GM21447 (cell line): ENCODE results near the gene MYL12A.

Experiments used
- ATAC-seq: cut with Tn5 transposase; IDR thresholded peaks from one replicate; pipeline ENCODE4 v1.9.1; 2021; ENCODE audit not compliant: unreplicated experiment

Gene MYL12A

DNA sequence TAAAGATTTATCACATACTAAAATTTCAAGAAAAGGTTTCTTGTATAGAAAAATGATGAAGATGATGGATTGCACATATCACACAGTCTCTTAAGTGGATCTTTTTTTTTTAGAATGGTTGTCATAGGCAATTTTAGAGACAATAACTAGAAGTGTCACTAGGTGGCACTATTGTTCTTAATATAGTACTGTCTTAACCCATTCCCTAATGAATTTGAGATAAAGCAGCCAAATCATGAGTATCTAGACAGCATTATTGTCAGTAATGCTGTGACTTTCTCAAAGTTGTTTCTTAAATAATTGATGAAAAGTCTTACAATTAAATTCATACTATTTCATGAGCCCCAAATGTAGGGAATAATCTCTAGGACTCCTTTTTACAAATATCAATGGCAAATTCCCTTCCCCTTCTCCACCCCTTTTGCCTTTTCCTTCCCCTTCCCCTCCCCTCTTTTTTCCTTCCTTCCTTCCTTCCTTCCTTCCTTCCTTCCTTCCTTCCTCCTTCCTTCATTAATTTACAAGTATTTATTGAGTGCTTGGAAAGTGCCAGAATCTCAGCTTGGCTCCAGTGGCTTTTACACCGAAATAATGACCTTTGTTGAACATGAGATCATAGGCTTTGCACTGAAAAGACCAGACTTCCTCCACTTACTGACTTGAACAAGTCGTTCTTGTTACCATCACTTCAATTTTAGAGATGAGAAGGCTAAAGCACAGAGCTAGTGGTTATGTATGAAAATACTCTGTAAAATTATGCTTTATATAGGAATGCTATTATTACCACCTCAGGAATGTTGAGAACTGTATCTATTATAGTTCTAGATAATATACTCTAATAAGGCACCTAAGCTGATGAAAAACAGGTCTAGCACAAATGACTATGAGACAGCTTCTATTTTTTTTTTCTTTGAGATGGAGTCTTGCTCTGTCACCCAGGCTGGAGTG is 34.1 kb downstream of the MYL12A start:
- no peak for ATAC-seq

DNA sequence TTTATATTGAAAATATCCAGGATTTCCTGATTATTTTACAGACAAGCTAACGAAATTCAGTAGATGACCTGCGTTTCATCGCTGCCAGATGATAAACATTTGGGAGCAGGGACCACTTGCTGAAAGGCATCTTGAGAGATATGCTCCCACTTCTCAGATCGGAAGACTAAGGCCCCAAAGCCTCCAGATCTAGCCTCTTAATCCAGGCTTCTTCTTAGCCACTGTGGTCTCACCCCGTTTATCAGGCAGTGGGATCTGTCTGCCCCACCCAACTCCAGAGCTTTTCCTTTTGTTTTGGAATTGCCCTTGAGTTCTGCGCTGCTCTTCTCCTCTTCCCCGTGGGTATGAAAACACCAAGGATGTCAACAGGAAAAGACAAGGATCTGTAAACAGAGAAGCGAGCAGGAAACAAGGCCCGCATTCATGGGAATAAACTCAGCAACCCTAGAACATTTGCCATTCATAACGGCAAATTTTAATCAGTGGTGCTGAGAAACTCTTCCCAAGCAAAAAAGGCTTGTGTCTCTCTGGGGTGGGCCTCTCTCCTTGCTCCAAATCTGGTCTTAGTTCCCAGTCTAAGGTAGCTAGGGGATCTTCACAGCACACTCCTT is 35.8 kb downstream of the MYL12A start:
- ATAC-seq, result no peak

DNA sequence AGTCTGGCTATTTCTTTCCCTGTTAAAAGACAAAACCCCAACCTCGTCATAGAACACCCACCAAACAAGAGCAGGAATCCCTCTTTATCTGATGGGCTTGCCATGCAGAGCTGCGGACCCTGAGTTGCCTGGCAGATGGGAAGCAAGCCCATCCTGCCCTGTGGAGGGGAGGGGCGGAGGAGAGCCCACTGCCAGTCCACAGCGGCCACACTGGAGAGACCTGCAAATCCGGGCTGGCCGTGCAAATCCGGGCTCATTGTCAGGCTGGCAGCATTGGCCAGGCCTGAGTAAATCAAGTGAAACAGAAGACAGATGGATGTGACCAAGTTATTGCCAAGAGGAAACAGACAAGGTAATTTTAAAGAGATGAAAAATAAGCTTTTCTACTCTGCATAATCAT is 36.3 kb downstream of the MYL12A start:
- no peak for ATAC-seq

DNA sequence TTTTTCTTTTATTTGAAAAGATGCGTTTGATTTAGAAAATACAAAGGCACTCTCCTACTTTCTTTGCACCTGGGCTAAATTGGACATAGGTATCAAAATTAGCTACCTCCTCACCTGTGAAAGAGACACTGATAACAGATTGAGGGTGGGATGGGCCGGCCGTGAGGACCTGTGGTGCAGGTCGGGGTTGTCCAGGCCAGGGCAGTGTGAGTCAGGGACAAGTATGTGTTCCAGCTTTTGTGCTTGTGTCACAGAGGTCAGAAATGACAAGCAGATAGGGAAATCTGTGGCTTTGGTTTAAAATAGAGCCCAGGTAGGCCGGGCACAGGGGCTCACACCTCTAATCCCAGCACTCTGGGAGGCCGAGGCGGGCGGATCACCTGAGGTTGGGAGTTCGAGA is 36.9 kb downstream of the MYL12A start:
- no peak for ATAC-seq

DNA sequence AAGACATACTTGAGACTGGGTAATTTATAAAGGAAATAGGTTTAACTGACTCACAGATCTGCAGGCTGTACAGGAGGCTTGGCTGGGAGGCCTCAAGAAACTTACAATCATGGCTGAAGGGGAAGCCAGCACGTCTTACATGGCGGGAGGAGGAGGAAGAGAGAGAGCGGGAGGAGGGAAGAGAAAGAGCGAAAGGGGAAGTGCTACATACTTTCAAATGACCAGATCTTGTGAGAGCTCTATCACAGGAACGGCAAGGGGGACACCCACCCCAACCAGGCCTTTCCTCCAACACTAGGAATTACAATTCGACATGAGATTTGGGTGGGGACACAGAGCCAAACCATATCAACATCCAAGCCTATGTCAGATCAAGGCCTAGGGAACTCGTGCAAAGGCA is 38.6 kb downstream of the MYL12A start:
- no peak for ATAC-seq

DNA sequence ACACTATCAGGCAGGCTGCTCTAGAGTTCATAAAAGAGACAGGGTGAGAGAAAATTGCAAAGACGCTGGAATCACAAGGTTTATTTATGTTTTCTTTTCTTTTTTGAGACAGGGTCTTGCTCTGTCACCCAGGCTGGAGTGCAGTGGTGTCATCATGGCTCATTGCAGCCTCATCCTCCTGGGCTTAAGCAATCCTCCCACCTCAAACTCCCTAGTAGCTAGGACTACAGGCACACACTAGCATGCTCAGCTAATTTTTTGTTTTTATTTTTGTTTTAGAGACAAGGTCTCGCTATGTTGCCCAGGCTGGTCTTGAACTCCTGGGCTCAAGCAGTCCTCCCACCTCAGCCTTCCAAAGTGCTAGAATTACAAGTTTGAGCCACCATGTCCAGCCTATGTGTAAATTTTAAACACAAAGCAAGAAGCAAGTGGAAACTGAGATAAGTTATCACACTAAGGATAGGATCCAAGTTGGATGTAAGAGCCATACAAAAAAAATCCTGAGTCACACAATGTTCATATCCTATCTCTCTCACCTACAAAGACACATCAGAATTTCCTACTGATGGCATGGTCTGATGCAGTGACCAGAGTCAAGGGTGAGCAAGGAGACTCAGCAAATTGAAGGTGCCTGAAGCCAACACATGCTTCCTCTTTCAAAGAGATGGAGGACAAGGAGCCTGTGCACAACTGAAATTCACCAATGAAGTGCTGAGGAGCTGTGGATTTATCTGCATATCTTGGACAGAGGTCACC is 45.8 kb downstream of the MYL12A start:
- no peak for ATAC-seq

DNA sequence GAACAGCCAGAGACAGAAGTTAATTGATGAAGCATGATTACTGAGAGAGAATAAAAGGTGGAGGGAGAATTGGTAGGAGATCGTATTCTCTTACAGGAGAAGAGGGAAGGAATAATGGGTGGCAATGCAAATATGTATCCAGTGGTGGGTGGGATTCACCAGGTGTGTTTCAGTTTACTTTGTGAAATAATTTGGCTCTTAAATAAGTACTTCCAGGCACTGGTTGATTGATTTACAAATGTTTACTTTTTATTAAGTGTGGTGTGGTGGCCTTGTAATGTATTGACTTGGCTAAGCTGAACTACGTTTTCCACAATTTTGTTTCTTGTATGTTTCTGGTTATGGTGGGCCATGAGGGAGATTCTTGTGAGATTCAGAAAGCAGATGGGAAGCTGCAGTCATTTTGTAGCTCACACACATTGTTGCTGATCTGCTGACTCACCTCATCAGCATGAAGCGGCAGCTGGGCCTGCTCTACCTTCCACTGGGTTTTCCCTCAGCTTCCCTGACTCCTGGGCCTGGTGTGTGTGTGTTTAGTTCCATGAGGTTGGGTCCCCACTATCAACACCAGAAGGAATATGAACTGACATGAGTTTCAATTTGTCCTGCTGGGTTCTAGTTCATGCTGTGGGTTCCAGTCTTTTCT is 47.0 kb downstream of the MYL12A start:
- ATAC-seq, result no peak

DNA sequence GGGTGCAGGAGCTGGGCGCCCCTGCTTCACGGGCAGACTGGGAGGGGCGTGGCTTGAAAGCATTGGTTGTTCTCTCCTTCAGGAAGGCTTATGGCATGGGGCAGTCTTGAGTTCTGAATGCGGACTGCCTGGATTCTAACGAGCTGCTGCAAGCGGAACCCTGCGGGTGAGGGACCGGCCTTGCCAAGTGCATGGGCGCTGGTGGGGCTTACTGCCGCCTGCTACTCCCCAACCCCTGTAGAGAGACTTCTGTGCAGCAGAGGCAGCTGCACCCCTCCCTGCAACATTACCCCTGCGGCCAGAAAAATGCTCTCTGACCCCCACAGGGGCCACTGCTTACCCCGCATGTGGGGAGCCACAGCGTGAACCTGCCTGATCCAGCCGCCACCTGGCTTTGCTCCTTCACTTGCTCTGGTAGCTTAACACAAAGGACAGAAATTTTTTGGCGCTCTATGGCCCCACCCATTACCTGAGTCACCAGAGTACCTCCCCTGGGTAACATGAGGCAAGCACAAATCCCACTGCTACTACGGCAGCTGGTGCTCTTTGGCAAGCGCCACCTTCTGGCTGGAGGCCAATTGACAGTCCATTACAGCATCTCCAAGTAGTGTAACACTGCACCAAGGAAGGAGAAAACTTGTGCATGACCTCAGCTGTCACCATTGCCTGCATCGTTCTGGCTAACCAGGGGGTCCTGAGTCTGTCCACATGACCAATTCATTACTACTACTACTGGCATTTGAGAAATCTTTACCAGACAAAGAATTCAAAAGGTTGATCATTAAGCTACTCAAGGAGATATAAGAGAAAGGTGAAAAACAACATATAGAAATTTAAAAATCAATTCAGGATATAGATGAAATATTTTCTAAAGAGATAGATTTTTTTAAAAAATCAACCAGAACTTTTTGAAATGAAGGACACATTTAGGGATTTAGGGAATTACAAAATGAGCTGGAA is 49.7 kb downstream of the MYL12A start:
- peak; percentile 99 for ATAC-seq

DNA sequence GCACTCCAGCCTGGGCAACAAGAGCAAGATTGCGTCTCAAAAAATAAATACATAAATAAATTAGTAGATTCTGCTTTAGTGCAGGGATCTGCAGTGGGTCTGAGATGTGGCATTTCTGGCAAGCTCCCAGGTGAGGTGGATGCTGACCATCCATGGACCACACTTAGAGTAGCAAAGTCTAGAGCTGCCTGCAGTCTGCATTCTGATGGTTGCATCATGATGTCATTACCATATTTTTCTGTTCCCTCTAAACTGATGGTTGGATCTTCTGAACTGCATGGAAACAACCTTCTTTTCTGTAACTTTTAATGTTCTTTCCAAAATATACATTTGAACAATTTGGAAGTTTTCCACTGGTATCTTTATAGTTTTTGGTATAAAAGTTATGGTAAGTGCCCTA is 57.2 kb downstream of the MYL12A start:
- no peak for ATAC-seq

DNA sequence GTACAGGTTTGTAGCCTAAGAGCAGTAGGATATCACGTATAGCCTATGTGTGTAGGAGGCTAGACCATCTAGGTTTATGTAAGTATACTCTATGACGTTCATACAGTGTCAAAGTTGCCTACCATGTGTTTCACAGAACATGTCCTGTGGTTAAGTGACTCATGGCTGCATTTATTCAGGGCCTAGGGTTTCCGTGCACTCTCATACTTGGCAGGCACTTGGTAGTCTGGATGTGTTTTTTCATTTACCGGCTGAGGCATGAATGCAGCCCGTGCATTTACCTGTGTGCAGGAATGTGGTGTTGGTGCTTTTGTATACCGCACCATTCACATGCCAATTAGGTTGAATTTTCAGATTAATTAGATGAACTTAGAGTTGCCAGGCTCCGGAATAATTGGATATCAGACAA is 57.8 kb downstream of the MYL12A start:
- no peak for ATAC-seq
